Keratinocyte (primary cell): ENCODE measurements around the gene RNF149. TPM values are rescaled to one million over a fixed set of nuclear protein-coding genes. Genes with fewer than 3 reads are reported as not detected.
"Not testable (repeated sequence)": the region's sequence is repeated elsewhere in the genome, so short reads cannot be mapped to it uniquely, and the experiment has no call there.

Experiments used
- DNase-seq: peaks from one replicate; pipeline ENCODE4 v3.0.0-alpha.2; 2011; ENCODE audit warnings: low read depth, missing footprints, low spot score
- FAIRE-seq: peaks from 2 replicates; lab custom pipeline; 2011; peaks lifted over from hg19 to GRCh38; lab: Jason Lieb, UNC
- H2AFZ ChIP-seq: 2 replicates; pipeline ENCODE4 v1.6.0; 2012; ENCODE audit warnings: low read length, control low read depth, inconsistent platforms; ENCODE audit not compliant: control insufficient read depth
- H3K27ac ChIP-seq: 2 replicates; pipeline ENCODE4 v1.5.1; 2011; ENCODE audit warnings: low read length; ENCODE audit not compliant: control insufficient read depth, insufficient read depth
- H3K27me3 ChIP-seq: 3 replicates; pipeline ENCODE4 v1.6.0; 2011; ENCODE audit warnings: low read length; ENCODE audit not compliant: control insufficient read depth, insufficient read depth; ENCODE audit errors: extremely low read depth
- H3K36me3 ChIP-seq, 2 experiments: 2 replicates in 1 of 2; 3 replicates in 1 of 2; pipeline ENCODE4 v1.5.1; 2011; ENCODE audit warnings: low read length in 2 of 2, mild to moderate bottlenecking in 1 of 2; ENCODE audit not compliant: control insufficient read depth in 2 of 2, insufficient read depth in 2 of 2; ENCODE audit errors: extremely low read depth in 1 of 2
- H3K4me1 ChIP-seq: 3 replicates; pipeline ENCODE4 v1.5.1; 2011; ENCODE audit warnings: low read length; ENCODE audit not compliant: control insufficient read depth, insufficient read depth; ENCODE audit errors: extremely low read depth
- H3K4me2 ChIP-seq: 3 replicates; pipeline ENCODE4 v1.6.0; 2011; ENCODE audit warnings: low read depth, low read length; ENCODE audit not compliant: control insufficient read depth, insufficient read depth; ENCODE audit errors: extremely low read depth
- H3K4me3 ChIP-seq, 3 experiments: fragments of 200-600 bp in 1 of 3; sonication (generic) in 1 of 3; 2 replicates in 2 of 3; 3 replicates in 1 of 3; pipeline ENCODE4 v1.5.1; 2011 to 2016; ENCODE audit warnings: low read length in 3 of 3, mild to moderate bottlenecking in 3 of 3, control low read depth in 2 of 3, inconsistent platforms in 1 of 3, low read depth in 1 of 3, mixed read lengths in 1 of 3, mixed run types in 1 of 3, moderate library complexity in 1 of 3; ENCODE audit not compliant: control insufficient read depth in 2 of 3, insufficient read depth in 2 of 3; ENCODE audit errors: extremely low read depth in 1 of 3
- H3K79me2 ChIP-seq: 2 replicates; pipeline ENCODE4 v1.6.0; 2012; ENCODE audit warnings: low read length; ENCODE audit not compliant: control insufficient read depth, insufficient read depth
- H3K9ac ChIP-seq: 3 replicates; pipeline ENCODE4 v1.6.0; 2011; ENCODE audit warnings: low read length; ENCODE audit not compliant: control insufficient read depth, insufficient read depth; ENCODE audit errors: extremely low read depth
- H3K9me1 ChIP-seq: 3 replicates; pipeline ENCODE4 v1.6.0; 2011; ENCODE audit warnings: low read length; ENCODE audit not compliant: control insufficient read depth, insufficient read depth; ENCODE audit errors: extremely low read depth
- H3K9me3 ChIP-seq: 2 replicates; pipeline ENCODE4 v1.5.1; 2012; ENCODE audit warnings: low read depth, low read length; ENCODE audit not compliant: control insufficient read depth
- H4K20me1 ChIP-seq: 3 replicates; pipeline ENCODE4 v1.6.0; 2011; ENCODE audit warnings: low read length; ENCODE audit not compliant: control insufficient read depth, insufficient read depth; ENCODE audit errors: extremely low read depth
- EZH2 ChIP-seq: IDR thresholded peaks from one replicate; pipeline ENCODE4 v1.6.1; 2012; ENCODE audit warnings: inconsistent platforms, mild to moderate bottlenecking, low read length, moderate library complexity
- dilution Hi-C: fragments of 300-500 bp; cut with MboI; formaldehyde crosslinking; loops from one replicate; pipeline ENCODE4 v1.7.0; 2020; ENCODE audit warnings: low sequenced_read_pairs; ENCODE audit not compliant: extremely low pct_ligation_motif_present
- polyA plus RNA-seq, 5 experiments: library from polyadenylated mRNA; depleted of rRNA in 3 of 5; stranded (reverse) in 3 of 5; stranded (forward) in 1 of 5; unstranded in 1 of 5; fragments of >200 nt; gene quantifications; 1 replicate in 1 of 5; 2 replicates in 3 of 5; 3 replicates in 1 of 5; pipeline versions ENCODE4 v1.2.1 to v1.2.3, GENCODE V29; 2011 to 2012; ENCODE audit warnings: missing spikeins in 2 of 5, low read depth in 1 of 5, low replicate concordance in 1 of 5
- TF ChIP-seq, protein P1 (sequence below), 3 experiments: IDR thresholded peaks in 1 of 3; conservative IDR thresholded peaks in 1 of 3; optimal IDR thresholded peaks in 1 of 3; 2 replicates in 2 of 3; 3 replicates in 1 of 3; pipeline versions ENCODE3 to v1.5.1; 2011; ENCODE audit warnings: low read length in 3 of 3, mild to moderate bottlenecking in 3 of 3, moderate library complexity in 2 of 3, control low read depth in 1 of 3, inconsistent platforms in 1 of 3; ENCODE audit not compliant: insufficient read depth in 2 of 3; ENCODE audit errors: extremely low read depth in 1 of 3

RNF149 gene
- polyA plus RNA-seq, 1 donor (not counting 4 experiments of a cell fraction or from before 2014, with no cell fraction given), result 68.0 TPM

DNA sequence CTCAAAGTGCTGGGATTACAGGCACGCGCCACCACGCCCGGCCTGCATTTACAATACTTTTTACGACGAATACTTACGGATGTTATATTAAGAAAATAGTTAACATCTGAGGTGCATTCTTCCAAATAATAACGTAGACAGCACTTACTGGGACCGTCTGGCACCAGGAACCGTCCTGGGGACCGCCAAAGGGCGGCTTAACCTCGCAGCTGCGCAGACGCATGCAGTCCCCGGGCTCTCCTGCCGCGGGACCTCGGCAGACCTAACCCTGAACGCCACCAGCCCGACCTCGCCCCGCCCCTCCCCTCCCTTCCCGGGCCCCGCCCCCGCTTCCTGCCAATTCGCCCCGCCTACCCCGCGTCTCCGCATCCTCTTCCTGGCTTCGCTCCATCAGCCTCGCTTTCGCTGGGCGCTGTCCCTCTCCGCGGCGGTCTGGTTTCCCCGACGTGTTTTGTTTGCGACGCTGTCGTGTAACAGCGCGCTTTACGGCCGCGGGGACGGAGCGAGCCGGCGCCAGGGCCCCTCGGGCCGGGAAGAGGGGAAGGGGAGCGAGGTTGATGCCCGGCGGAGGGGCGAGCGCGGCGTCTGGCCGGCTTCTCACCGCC, 56.0 kb downstream of the RNF149 start, which contains the start of gene CNOT11:
Gene CNOT11 (plus strand): TSS at position 479 of the 605 bp plus-strand sequence. CDS start 79 bp downstream, at position 558.
- Histone ChIP-seq H3K27ac (peak within 1 kb of the TSS; percentile 84), H4K20me1 (no peaks in the 10 kb centered on the region), H3K4me1 (peaks cover 30% of the 10 kb centered on the region), H3K79me2 (peaks cover 42% of the 10 kb centered on the region), H3K27me3 (no peaks in the 10 kb centered on the region), H3K9ac (peak within 1 kb of the TSS; percentile 93), H3K36me3 (no peaks in the 10 kb centered on the region), H3K4me3 (peak within 1 kb of the TSS; percentile 97 to 99 (median 99)), H2AFZ (peak within 1 kb of the TSS; percentile 94), H3K9me3 (no peaks in the 10 kb centered on the region), H3K9me1 (peaks cover 3% of the 10 kb centered on the region), H3K4me2 (peak within 1 kb of the TSS; percentile 99)
- FAIRE-seq (peak; percentile 26), DNase-seq (peak; percentile 76)
- TF ChIP-seq, protein P1, sequence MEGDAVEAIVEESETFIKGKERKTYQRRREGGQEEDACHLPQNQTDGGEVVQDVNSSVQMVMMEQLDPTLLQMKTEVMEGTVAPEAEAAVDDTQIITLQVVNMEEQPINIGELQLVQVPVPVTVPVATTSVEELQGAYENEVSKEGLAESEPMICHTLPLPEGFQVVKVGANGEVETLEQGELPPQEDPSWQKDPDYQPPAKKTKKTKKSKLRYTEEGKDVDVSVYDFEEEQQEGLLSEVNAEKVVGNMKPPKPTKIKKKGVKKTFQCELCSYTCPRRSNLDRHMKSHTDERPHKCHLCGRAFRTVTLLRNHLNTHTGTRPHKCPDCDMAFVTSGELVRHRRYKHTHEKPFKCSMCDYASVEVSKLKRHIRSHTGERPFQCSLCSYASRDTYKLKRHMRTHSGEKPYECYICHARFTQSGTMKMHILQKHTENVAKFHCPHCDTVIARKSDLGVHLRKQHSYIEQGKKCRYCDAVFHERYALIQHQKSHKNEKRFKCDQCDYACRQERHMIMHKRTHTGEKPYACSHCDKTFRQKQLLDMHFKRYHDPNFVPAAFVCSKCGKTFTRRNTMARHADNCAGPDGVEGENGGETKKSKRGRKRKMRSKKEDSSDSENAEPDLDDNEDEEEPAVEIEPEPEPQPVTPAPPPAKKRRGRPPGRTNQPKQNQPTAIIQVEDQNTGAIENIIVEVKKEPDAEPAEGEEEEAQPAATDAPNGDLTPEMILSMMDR (optimal IDR thresholded peaks at IDR 0.05 in 1 of 3, IDR thresholded peaks at IDR 0.05 in 1 of 3, conservative IDR thresholded peaks at IDR 0.05 in 1 of 3; ENCODE audit: extremely low read depth in 1 of 3, insufficient read depth in 2 of 3, low read length in 3 of 3), result no peak
- no peak for TF ChIP-seq EZH2
- dilution Hi-C loops, result no loop called here

DNA sequence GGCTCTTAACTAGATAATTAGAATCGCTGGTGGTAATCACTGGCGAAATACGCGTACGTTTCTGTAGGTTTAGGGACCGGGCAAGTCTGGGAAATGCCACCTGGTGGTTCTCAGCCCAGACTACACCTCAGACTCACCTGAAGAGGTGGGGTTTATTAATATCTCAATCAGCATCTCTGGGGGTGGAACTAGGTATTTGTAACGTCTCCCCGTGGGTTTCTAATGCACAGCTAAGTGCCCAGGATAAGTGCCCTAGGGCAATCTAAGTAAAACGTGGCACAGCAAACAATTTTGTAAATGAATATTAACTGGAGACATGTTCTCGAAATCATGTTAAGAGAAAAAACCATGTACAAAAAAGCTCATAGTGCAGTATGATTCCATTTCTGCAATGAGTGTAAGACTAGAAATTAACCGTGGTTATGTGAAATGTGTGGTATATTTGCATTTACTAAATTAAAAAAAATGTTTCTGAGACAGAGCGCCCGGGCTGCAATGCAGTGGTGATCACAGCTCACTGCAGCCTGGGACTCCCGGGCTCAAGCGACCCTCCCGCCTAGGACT, 56.6 kb downstream of the RNF149 start:
- FAIRE-seq (peak; percentile 83), DNase-seq (peak; percentile 66)

GRCh38 chr2:101251246-101251781, 57.2 kb downstream of the RNF149 start:
- not testable (repeated sequence) for H3K27ac ChIP-seq, FAIRE-seq

More for the DNA sequence above, 56.6 kb downstream of the RNF149 start:
- TF ChIP-seq, protein P1 (optimal IDR thresholded peaks at IDR 0.05 in 1 of 3, IDR thresholded peaks at IDR 0.05 in 1 of 3, conservative IDR thresholded peaks at IDR 0.05 in 1 of 3; ENCODE audit: extremely low read depth in 1 of 3, insufficient read depth in 2 of 3, low read length in 3 of 3), result peak; percentile 75 to 78 (median 76)
- no peak for TF ChIP-seq EZH2
- Histone ChIP-seq H3K9me1 (peaks cover 3% of the 10 kb centered on the region), H3K36me3 (no peaks in the 10 kb centered on the region), H3K4me2 (peak overlapping the region; percentile 99), H4K20me1 (no peaks in the 10 kb centered on the region), H3K27me3 (no peaks in the 10 kb centered on the region), H3K9ac (peak overlapping the region; percentile 93), H3K27ac (peak overlapping the region; percentile 83), H2AFZ (peak overlapping the region; percentile 94), H3K9me3 (no peaks in the 10 kb centered on the region), H3K4me3 (peak overlapping the region; percentile 79 to 97 (median 82)), H3K79me2 (peaks cover 37% of the 10 kb centered on the region), H3K4me1 (peaks cover 30% of the 10 kb centered on the region)
- dilution Hi-C loops, result no loop called here

More at GRCh38 chr2:101251246-101251781, 57.2 kb downstream of the RNF149 start:
- H3K4me3 ChIP-seq, H3K9me3 ChIP-seq, H3K9ac ChIP-seq, H3K9me1 ChIP-seq, H2AFZ ChIP-seq, H3K27me3 ChIP-seq, DNase-seq, H3K36me3 ChIP-seq, dilution Hi-C loops, H4K20me1 ChIP-seq: not testable (repeated sequence)
- Histone ChIP-seq H3K4me1 (peaks cover 31% of the 10 kb centered on the region), H3K79me2 (peaks cover 33% of the 10 kb centered on the region), H3K4me2 (peak overlapping the region; percentile 99)
